Measurements from ENCODE around the gene SLC22A23.

Gene SLC22A23

DNA sequence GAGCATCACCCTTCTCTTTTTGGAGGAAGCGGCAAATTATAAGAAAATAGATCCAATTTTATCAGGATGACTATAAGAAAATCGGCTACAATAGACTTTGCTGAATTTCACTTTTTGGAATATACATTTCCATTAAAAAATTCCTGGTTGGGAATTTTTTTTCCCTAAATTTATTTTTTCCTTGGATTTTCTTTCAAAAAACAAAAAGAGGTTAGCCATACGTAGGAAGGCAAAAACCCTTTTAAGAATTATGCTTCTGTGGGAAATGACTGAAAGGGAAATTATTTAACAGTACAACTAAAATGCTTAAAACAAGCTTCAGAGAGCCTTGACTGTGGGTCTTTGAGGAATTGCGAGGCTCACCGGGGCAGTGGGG lies 86.9 kb downstream of the SLC22A23 start:
- Histone ChIP-seq H3K36me3 (ENCODE audit: control insufficient read depth, insufficient read depth, low read length) (no peaks in the 10 kb centered on the region), H3K9me3 (ENCODE audit: control insufficient read depth, low read length) (no peaks in the 10 kb centered on the region), H3K27ac (ENCODE audit: insufficient read depth, low read depth, low read length, poor library complexity, severe bottlenecking) (no peak overlapping the region), H3K4me3 (ENCODE audit: insufficient read depth, low read depth, low read length) (no peak overlapping the region), H3K4me1 (ENCODE audit: control insufficient read depth, insufficient read depth, low read length) (no peaks in the 10 kb centered on the region), H3K27me3 (ENCODE audit: control insufficient read depth, insufficient read depth, low read length, poor library complexity, severe bottlenecking) (no peaks in the 10 kb centered on the region)
- WGBS, 2 experiments, result 97% methylated on average over 3 to 5 of the region's 5 CpGs

DNA sequence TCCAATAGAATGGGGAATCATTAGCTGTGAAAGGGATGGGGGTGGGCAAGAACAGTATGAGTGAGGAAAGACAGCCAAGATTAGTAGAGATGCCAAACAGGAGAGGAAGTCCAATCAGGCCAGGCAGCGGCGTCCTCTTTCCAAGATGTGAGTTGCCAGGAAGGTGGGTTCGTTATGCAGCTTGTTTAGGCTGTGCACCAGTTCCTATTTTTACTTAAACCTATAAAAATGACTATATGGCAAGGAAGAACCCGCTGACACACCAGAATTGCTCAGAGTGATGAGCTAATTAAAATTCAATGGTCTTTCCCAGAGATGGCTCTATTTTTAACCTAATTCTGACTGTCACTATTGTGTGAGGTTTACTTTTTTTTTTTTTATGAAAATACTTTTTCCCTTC lies 88.2 kb downstream of the SLC22A23 start:
- 97 to 98% methylated on average over 4 of the region's 4 CpGs for WGBS, 2 experiments
- H3K27ac ChIP-seq (ENCODE audit: insufficient read depth, low read depth, low read length, poor library complexity, severe bottlenecking), result no peak overlapping the region

DNA sequence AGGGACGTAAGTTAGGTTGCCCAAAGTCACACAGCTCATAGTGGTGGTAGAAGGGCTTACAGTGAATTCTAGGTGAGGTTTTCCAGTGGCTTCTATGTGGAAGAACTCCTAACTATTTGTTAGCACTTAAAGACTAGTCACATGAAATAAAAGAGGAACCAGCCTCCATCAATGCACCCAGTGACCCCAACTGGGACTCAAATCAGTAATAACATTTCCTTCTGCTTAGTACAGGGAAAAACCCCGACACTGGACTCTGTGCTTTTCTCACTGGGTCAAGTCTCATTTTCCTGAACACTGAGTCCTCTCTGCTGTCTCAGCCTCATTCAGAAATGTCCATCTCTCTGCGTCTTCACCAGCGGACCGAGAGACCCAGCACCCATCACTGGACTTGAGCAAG lies 89.2 kb downstream of the SLC22A23 start:
- Histone ChIP-seq H3K27me3 (ENCODE audit: control insufficient read depth, insufficient read depth, low read length, poor library complexity, severe bottlenecking) (no peaks in the 10 kb centered on the region), H3K36me3 (ENCODE audit: control insufficient read depth, insufficient read depth, low read length) (no peaks in the 10 kb centered on the region), H3K27ac (ENCODE audit: insufficient read depth, low read depth, low read length, poor library complexity, severe bottlenecking) (no peak overlapping the region), H3K9me3 (ENCODE audit: control insufficient read depth, low read length) (no peaks in the 10 kb centered on the region), H3K4me1 (ENCODE audit: control insufficient read depth, insufficient read depth, low read length) (peaks cover 2% of the 10 kb centered on the region), H3K4me3 (ENCODE audit: insufficient read depth, low read depth, low read length) (no peak overlapping the region)
- WGBS, 2 experiments, result 53 to 60% methylated on average over 5 of the region's 5 CpGs

More for the DNA sequence above, 88.2 kb downstream of the SLC22A23 start:
- no peaks in the 10 kb centered on the region for H3K9me3 ChIP-seq (ENCODE audit: control insufficient read depth, low read length)
- no peaks in the 10 kb centered on the region for H3K4me1 ChIP-seq (ENCODE audit: control insufficient read depth, insufficient read depth, low read length)
- no peaks in the 10 kb centered on the region for H3K36me3 ChIP-seq (ENCODE audit: control insufficient read depth, insufficient read depth, low read length)
- no peaks in the 10 kb centered on the region for H3K27me3 ChIP-seq (ENCODE audit: control insufficient read depth, insufficient read depth, low read length, poor library complexity, severe bottlenecking)
- H3K4me3 ChIP-seq (ENCODE audit: insufficient read depth, low read depth, low read length), result no peak overlapping the region

DNA sequence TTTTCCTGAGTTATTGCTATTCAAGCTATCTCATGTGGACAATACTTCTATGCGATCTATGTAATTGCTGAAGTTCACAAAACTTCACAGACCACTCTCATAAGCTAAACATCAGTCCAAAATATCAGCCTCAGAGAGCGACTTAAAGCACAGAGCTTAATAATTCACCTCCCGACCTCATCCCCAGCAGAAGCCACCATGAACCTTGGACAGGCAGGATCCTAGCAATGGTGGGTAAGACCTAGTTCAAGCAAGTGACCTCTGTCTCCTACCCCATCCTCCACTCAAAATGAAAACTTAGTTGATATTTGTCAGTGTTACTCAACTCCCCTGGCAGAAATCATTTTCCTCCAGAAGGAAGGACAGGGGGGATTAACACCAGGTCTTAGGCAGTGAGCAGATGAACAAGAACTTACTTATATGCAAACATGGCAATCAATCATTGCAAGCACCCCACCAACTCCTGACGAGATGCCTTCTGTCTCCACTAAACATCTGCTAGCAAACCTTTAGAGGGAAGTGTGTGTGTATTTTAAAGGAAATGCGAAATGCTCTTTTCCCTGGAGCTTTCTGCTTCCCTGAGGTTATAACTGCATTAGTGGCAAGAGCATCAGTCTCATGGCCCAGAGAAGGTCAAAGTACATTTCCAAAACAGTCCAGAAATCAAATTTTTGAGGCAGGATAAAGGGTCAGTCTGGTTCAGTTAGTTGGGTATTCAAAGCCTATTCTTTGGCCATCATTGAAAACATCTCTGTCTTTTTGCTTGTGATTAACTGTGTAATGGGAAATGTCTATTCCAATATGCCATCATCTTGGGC lies 90.0 kb downstream of the SLC22A23 start:
- peaks cover 5% of the 10 kb centered on the region for H3K4me1 ChIP-seq (ENCODE audit: control insufficient read depth, insufficient read depth, low read length)

DNA sequence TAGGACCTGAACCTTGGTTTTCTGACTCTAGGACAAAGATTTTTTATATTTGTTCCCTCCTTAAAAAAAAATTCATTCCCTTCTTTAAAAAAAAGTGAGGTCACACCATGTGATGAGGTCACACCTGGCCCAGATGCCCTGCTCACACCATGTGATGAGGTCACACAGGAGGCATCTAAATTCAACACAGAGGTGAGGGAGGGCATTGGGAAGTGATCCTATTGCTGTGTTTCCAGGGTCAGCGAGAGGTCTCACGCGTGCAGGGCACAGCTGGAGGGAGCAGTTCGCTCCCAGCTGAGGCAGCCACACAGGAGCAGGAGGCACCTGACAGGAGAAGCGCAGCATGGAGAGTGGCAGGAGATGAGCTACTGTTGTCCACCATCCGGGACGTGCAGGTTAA lies 92.5 kb downstream of the SLC22A23 start:
- no peaks in the 10 kb centered on the region for H3K9me3 ChIP-seq (ENCODE audit: control insufficient read depth, low read length)
- H3K27ac ChIP-seq (ENCODE audit: insufficient read depth, low read depth, low read length, poor library complexity, severe bottlenecking), result no peak overlapping the region
- H3K4me3 ChIP-seq (ENCODE audit: insufficient read depth, low read depth, low read length), result no peak overlapping the region
- WGBS, 2 experiments, result 69% methylated on average over 7 of the region's 7 CpGs
- peaks cover 5% of the 10 kb centered on the region for H3K4me1 ChIP-seq (ENCODE audit: control insufficient read depth, insufficient read depth, low read length)
- no peaks in the 10 kb centered on the region for H3K36me3 ChIP-seq (ENCODE audit: control insufficient read depth, insufficient read depth, low read length)
- H3K27me3 ChIP-seq (ENCODE audit: control insufficient read depth, insufficient read depth, low read length, poor library complexity, severe bottlenecking), result no peaks in the 10 kb centered on the region

More for the DNA sequence above, 90.0 kb downstream of the SLC22A23 start:
- no peaks in the 10 kb centered on the region for H3K36me3 ChIP-seq (ENCODE audit: control insufficient read depth, insufficient read depth, low read length)
- H3K4me3 ChIP-seq (ENCODE audit: insufficient read depth, low read depth, low read length), result no peak overlapping the region
- H3K27me3 ChIP-seq (ENCODE audit: control insufficient read depth, insufficient read depth, low read length, poor library complexity, severe bottlenecking), result no peaks in the 10 kb centered on the region
- H3K9me3 ChIP-seq (ENCODE audit: control insufficient read depth, low read length), result no peaks in the 10 kb centered on the region
- 76 to 89% methylated on average over 5 of the region's 5 CpGs for WGBS, 2 experiments
- H3K27ac ChIP-seq (ENCODE audit: insufficient read depth, low read depth, low read length, poor library complexity, severe bottlenecking), result no peak overlapping the region

DNA sequence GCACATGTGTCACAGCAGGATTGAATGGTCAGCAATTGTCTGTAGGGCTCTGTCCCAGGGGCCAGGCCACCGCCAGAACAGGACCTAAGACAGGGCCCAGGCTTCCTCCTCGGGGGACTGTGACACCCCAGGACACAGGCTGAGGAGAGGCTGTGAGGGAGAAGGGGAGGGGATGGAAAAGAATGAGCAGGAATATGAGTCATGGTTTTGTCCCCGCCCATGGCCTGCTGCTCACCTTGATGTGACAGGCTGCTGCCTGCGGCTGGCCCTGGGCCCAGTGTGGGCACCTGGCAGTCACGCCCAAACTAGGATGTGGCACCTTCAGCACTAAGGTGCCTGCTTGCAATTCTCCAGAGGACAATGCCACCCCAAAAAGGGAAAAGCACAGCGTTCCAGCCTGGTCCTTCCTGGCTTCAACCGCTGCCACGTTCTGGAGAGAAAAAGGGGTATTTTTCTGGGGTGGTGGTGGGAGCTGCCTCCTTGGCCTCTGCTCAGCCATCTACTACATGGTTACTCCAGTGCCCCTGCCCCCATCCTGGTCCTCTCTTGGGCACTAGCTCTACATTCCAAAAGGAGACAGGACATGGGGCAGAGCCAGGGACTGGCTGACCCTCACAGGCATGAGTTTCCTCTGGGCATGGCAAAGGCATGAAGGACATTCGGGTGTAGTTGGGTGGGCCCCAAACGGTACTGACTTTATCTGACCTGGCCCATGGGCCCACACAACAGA lies 93.4 kb downstream of the SLC22A23 start:
- H3K9me3 ChIP-seq (ENCODE audit: control insufficient read depth, low read length), result no peaks in the 10 kb centered on the region
- 87% methylated on average over 10 of the region's 10 CpGs for WGBS, 2 experiments
- no peak overlapping the region for H3K27ac ChIP-seq (ENCODE audit: insufficient read depth, low read depth, low read length, poor library complexity, severe bottlenecking)
- H3K4me1 ChIP-seq (ENCODE audit: control insufficient read depth, insufficient read depth, low read length), result peaks cover 5% of the 10 kb centered on the region
- no peaks in the 10 kb centered on the region for H3K27me3 ChIP-seq (ENCODE audit: control insufficient read depth, insufficient read depth, low read length, poor library complexity, severe bottlenecking)
- no peak overlapping the region for H3K4me3 ChIP-seq (ENCODE audit: insufficient read depth, low read depth, low read length)
- H3K36me3 ChIP-seq (ENCODE audit: control insufficient read depth, insufficient read depth, low read length), result no peaks in the 10 kb centered on the region

DNA sequence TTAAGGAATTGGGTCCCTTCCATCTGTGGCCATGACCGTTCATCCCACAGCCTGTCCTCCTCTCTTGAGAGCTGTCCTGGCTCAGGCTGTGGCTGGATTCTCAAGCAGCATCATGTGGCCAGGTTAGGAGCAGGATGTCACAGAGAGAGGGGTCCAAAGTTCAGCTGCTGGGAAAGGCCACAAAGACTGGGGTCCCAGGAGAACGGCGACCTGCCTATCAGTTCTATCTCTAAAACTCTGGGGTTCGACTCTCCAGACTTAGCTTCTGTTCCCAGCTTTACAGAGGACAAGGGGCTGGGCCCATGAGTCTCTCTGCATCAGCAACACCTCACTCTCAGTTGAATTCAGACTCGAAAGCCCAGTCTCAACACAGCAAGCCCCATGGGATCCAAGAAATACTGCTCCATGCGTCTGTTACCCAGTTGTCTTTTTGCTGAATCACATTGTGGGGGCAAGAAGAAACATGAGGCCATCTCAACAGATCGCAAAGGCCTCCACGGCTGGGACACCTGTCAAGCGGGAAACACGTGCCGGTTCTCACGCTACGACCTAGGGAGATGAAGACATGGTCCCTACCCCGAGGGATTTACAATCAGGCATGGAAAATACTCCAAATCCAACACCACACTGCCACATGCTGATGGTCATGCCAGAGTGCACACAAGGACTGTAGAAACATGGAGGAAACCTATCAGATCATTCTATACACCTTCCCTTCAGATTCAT lies 95.4 kb downstream of the SLC22A23 start:
- Histone ChIP-seq H3K4me1 (ENCODE audit: control insufficient read depth, insufficient read depth, low read length) (peaks cover 10% of the 10 kb centered on the region), H3K4me3 (ENCODE audit: insufficient read depth, low read depth, low read length) (no peak overlapping the region), H3K9me3 (ENCODE audit: control insufficient read depth, low read length) (no peaks in the 10 kb centered on the region), H3K36me3 (ENCODE audit: control insufficient read depth, insufficient read depth, low read length) (no peaks in the 10 kb centered on the region), H3K27me3 (ENCODE audit: control insufficient read depth, insufficient read depth, low read length, poor library complexity, severe bottlenecking) (no peaks in the 10 kb centered on the region), H3K27ac (ENCODE audit: insufficient read depth, low read depth, low read length, poor library complexity, severe bottlenecking) (no peak overlapping the region)
- WGBS, 2 experiments, result 86 to 87% methylated on average over 14 of the region's 14 CpGs

DNA sequence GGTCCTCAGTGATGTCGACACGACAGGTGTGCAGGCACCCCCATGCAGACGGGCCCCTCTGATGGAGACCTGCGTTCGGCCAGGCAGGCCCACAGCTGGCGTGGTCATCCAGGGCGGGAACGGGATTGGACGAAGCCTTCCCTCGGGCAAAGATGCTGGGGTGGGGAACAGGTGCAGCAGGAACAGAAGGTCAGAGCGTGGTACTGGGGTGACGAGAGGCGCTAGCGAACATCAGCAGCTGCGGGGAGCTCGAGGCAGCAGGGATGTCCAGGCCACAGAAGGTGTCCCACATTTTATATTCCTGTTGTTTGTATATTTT lies 96.2 kb downstream of the SLC22A23 start:
- Histone ChIP-seq H3K36me3 (ENCODE audit: control insufficient read depth, insufficient read depth, low read length) (no peaks in the 10 kb centered on the region), H3K27me3 (ENCODE audit: control insufficient read depth, insufficient read depth, low read length, poor library complexity, severe bottlenecking) (no peaks in the 10 kb centered on the region), H3K9me3 (ENCODE audit: control insufficient read depth, low read length) (no peaks in the 10 kb centered on the region), H3K4me1 (ENCODE audit: control insufficient read depth, insufficient read depth, low read length) (peaks cover 12% of the 10 kb centered on the region), H3K27ac (ENCODE audit: insufficient read depth, low read depth, low read length, poor library complexity, severe bottlenecking) (no peak overlapping the region), H3K4me3 (ENCODE audit: insufficient read depth, low read depth, low read length) (no peak overlapping the region)
- WGBS, 2 experiments, result 93% methylated on average over 16 of the region's 16 CpGs

DNA sequence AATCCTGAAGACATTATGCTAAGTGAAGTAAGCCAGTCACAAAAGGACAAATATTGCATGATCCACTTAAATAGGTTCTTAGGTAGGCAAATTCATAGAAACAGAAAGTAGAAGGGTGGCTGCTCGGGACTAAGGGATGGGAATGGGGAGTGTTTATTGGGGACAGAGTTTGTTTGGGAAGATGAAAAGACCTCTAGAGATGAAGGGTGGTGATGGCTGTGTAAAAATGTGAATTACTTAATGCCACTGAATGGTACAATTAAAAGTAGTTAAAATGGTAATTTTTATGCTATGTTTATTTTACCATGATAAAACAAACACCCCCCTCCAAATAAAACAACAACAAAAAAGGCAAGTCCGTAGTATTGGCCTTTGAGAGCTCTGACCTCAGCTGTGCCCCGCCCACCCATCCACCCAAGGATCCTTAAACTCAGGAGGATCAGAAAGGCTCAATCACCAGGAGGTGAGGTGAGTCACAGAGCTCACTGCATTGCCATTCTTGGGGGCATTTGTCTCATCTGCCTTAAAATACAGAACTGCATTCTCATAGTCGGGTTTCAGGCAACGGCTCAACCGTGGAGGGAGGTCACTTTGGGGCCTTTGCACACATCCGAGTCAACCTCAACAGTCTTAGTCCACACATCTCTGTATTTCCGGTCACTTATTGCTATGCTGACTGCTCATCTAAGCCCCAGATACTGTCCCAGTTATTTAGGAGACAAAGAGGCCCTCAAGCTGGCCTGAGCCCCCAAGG lies 96.7 kb downstream of the SLC22A23 start:
- Histone ChIP-seq H3K4me1 (ENCODE audit: control insufficient read depth, insufficient read depth, low read length) (peaks cover 17% of the 10 kb centered on the region), H3K36me3 (ENCODE audit: control insufficient read depth, insufficient read depth, low read length) (no peaks in the 10 kb centered on the region), H3K9me3 (ENCODE audit: control insufficient read depth, low read length) (no peaks in the 10 kb centered on the region), H3K27me3 (ENCODE audit: control insufficient read depth, insufficient read depth, low read length, poor library complexity, severe bottlenecking) (no peaks in the 10 kb centered on the region), H3K27ac (ENCODE audit: insufficient read depth, low read depth, low read length, poor library complexity, severe bottlenecking) (no peak overlapping the region), H3K4me3 (ENCODE audit: insufficient read depth, low read depth, low read length) (no peak overlapping the region)
- 73 to 78% methylated on average over 8 of the region's 8 CpGs for WGBS, 2 experiments

Data from ectodermal cell (in vitro differentiated cells).